Mesenchymal stem cell (in vitro differentiated cells and primary cell): ENCODE measurements around the gene TSACC.

Source experiments
- DNase-seq: peaks from one replicate; pipeline ENCODE4 v3.0.0-alpha.2; 2013
- H2AFZ ChIP-seq: one replicate; pipeline ENCODE4 v1.6.1; 2013; ENCODE audit warnings: low read depth, mild to moderate bottlenecking, control low read depth, inconsistent platforms, low read length, moderate library complexity
- H2AK5ac ChIP-seq: 2 replicates; pipeline ENCODE4 v1.6.1; 2013; ENCODE audit warnings: low read length, moderate library complexity, mild to moderate bottlenecking, inconsistent platforms; ENCODE audit not compliant: severe bottlenecking
- H2BK120ac ChIP-seq: one replicate; pipeline ENCODE4 v1.6.1; 2013; ENCODE audit warnings: low read depth, mild to moderate bottlenecking, inconsistent platforms, low read length, moderate library complexity
- H2BK12ac ChIP-seq, 2 experiments: one replicate each; pipeline ENCODE4 v1.6.1; 2013; ENCODE audit warnings: inconsistent platforms in 2 of 2, low read length in 2 of 2, mild to moderate bottlenecking in 2 of 2, moderate library complexity in 2 of 2, control low read depth in 1 of 2
- H2BK15ac ChIP-seq: one replicate; pipeline ENCODE4 v1.6.1; 2013; ENCODE audit warnings: mild to moderate bottlenecking, low read depth, inconsistent platforms; ENCODE audit not compliant: poor library complexity, severe bottlenecking
- H2BK5ac ChIP-seq: 2 replicates; pipeline ENCODE4 v1.6.1; 2013; ENCODE audit warnings: low read depth, mild to moderate bottlenecking, low read length, control low read depth, inconsistent platforms; ENCODE audit not compliant: poor library complexity, severe bottlenecking
- H3K14ac ChIP-seq, 2 experiments: one replicate each; pipeline ENCODE4 v1.6.1; 2013; ENCODE audit warnings: inconsistent platforms in 2 of 2, low read length in 2 of 2, control low read depth in 1 of 2, mild to moderate bottlenecking in 1 of 2, moderate library complexity in 1 of 2
- H3K18ac ChIP-seq, 2 experiments: one replicate each; pipeline ENCODE4 v1.6.1; 2013; ENCODE audit warnings: inconsistent platforms in 2 of 2, low read length in 2 of 2, control low read depth in 1 of 2, low read depth in 1 of 2, mild to moderate bottlenecking in 1 of 2
- H3K23ac ChIP-seq, 2 experiments: one replicate each; pipeline ENCODE4 v1.6.1; 2013; ENCODE audit warnings: inconsistent platforms in 2 of 2, low read length in 2 of 2, mild to moderate bottlenecking in 2 of 2, moderate library complexity in 2 of 2, control low read depth in 1 of 2
- H3K27ac ChIP-seq: 2 replicates; pipeline ENCODE4 v1.5.1; 2013; ENCODE audit warnings: mild to moderate bottlenecking, moderate library complexity, low read length, control low read depth, inconsistent platforms; ENCODE audit not compliant: poor library complexity, severe bottlenecking
- H3K27me3 ChIP-seq, 2 experiments: 2 replicates each; pipeline versions ENCODE4 v1.6.1 to v1.7.0; 2013; ENCODE audit warnings: low read length in 2 of 2, mild to moderate bottlenecking in 2 of 2, moderate library complexity in 2 of 2, control low read depth in 1 of 2, inconsistent platforms in 1 of 2; ENCODE audit not compliant: control insufficient read depth in 1 of 2, insufficient read depth in 1 of 2
- H3K36me3 ChIP-seq, 2 experiments: 2 replicates each; pipeline versions ENCODE4 v1.6.1 to v1.7.0; 2013; ENCODE audit warnings: low read length in 2 of 2, control low read depth in 1 of 2, inconsistent platforms in 1 of 2, low read depth in 1 of 2, mild to moderate bottlenecking in 1 of 2; ENCODE audit not compliant: insufficient read depth in 2 of 2, control insufficient read depth in 1 of 2
- H3K4ac ChIP-seq, 2 experiments: one replicate each; pipeline ENCODE4 v1.6.1; 2013; ENCODE audit warnings: inconsistent platforms in 2 of 2, low read length in 2 of 2, mild to moderate bottlenecking in 2 of 2, moderate library complexity in 2 of 2, control low read depth in 1 of 2, low read depth in 1 of 2
- H3K4me1 ChIP-seq: 2 replicates; pipeline ENCODE4 v1.6.1; 2013; ENCODE audit warnings: low read depth, low read length, control low read depth; ENCODE audit not compliant: control insufficient read depth, insufficient read depth
- H3K4me2 ChIP-seq: 2 replicates; pipeline ENCODE4 v1.6.1; 2013; ENCODE audit warnings: low read length, mild to moderate bottlenecking, inconsistent platforms; ENCODE audit not compliant: poor library complexity, severe bottlenecking
- H3K4me3 ChIP-seq, 2 experiments: 2 replicates each; pipeline versions ENCODE4 v1.5.1 to v1.7.0; 2013; ENCODE audit warnings: low read length in 2 of 2, mild to moderate bottlenecking in 2 of 2, control low read depth in 1 of 2, low read depth in 1 of 2; ENCODE audit not compliant: insufficient read depth in 1 of 2
- H3K79me1 ChIP-seq: replicated peaks from 2 replicates; pipeline ENCODE4 v1.6.1; 2013; ENCODE audit warnings: mild to moderate bottlenecking, control low read depth, low read length, inconsistent platforms; ENCODE audit not compliant: poor library complexity, severe bottlenecking
- H3K9ac ChIP-seq: 2 replicates; pipeline ENCODE4 v1.7.0; 2013; ENCODE audit warnings: mild to moderate bottlenecking, low read length, moderate library complexity
- H3K9me3 ChIP-seq: 2 replicates; pipeline ENCODE4 v1.7.0; 2013; ENCODE audit warnings: mild to moderate bottlenecking, low read length; ENCODE audit not compliant: control insufficient read depth
- H4K8ac ChIP-seq: one replicate; pipeline ENCODE4 v1.6.1; 2013; ENCODE audit warnings: inconsistent platforms, mild to moderate bottlenecking, low read length, moderate library complexity
- H4K91ac ChIP-seq: one replicate; pipeline ENCODE4 v1.6.1; 2013; ENCODE audit warnings: mild to moderate bottlenecking, low read length, inconsistent platforms
- whole genome bisulfite sequencing: methylation state at CpG from one replicate; pipeline ENCODE4 v1.1.7; 2013; ENCODE audit warnings: mixed read lengths; 5-methylcytosine and 5-hydroxymethylcytosine counted together

The TSACC gene

DNA sequence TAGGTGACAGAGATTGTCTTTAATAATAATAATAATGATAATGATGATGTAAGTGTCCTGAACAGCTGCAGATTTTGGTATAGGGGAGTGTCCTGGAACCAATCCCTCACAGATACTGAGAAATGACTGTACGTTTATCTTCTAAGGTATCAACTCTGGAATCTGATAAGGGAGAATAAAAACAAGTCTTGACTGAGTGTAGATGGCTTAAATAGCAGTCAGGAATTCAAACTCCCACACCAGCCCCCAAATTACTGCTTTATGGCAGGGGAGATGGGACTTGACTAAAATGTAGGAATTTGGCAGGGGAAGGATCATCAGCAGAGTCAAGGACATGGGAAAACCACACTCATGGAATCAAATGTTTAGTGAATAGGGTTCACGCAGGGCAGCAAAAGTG, 33.1 kb upstream of the TSACC start:
- Histone ChIP-seq H3K4ac (no peak overlapping the region), H2BK15ac (no peak overlapping the region), H2AK5ac (no peak overlapping the region), H3K23ac (no peak overlapping the region), H2BK5ac (no peak overlapping the region), H3K9me3 (no peaks in the 10 kb centered on the region), H3K4me1 (no peaks in the 10 kb centered on the region), H3K18ac (no peak overlapping the region), H2BK120ac (no peak overlapping the region), H3K14ac (no peak overlapping the region), H2AFZ (no peak overlapping the region), H3K4me3 (no peak overlapping the region), H3K4me2 (no peak overlapping the region), H4K8ac (no peak overlapping the region), H3K79me1 (peaks cover 4% of the 10 kb centered on the region), H3K36me3 (peaks cover 36 to 62% of the 10 kb centered on the region in 2 experiments), H2BK12ac (no peak overlapping the region), H4K91ac (no peak overlapping the region), H3K27me3 (no peaks in the 10 kb centered on the region), H3K9ac (no peak overlapping the region), H3K27ac (no peak overlapping the region)
- 100% methylated on average over 2 of the region's 2 CpGs for WGBS
- no peak for DNase-seq

DNA sequence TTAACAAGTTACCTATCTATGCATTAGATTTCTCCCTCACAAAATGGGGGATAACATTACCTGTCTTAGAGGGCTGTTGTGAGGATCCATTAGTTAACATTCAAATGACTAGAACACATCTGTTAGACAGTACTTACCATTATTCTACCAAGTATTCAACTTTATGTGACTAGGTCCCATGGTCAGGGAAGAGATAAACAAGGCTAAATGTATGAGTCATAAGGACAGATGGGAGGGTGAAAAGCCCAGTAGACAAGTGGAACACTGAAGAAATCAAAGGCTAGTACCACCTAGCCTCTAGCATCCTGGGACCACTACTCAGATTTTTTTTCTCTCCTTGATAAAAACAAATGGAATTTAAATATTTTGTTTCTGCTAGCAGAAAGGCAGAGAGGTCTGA, 30.2 kb upstream of the TSACC start:
- Histone ChIP-seq H2BK120ac (no peak overlapping the region), H4K8ac (no peak overlapping the region), H2AK5ac (no peak overlapping the region), H3K23ac (no peak overlapping the region), H3K36me3 (peaks cover 52 to 85% of the 10 kb centered on the region in 2 experiments), H2BK15ac (no peak overlapping the region), H2AFZ (no peak overlapping the region), H3K4me3 (no peak overlapping the region), H3K9me3 (no peaks in the 10 kb centered on the region), H2BK12ac (no peak overlapping the region), H3K4ac (no peak overlapping the region), H3K9ac (no peak overlapping the region), H3K4me1 (peaks cover 2% of the 10 kb centered on the region), H3K4me2 (no peak overlapping the region), H2BK5ac (no peak overlapping the region), H3K14ac (no peak overlapping the region), H3K79me1 (peaks cover 12% of the 10 kb centered on the region), H3K18ac (no peak overlapping the region), H3K27me3 (no peaks in the 10 kb centered on the region), H4K91ac (no peak overlapping the region), H3K27ac (no peak overlapping the region)
- peak; percentile 69 for DNase-seq

DNA sequence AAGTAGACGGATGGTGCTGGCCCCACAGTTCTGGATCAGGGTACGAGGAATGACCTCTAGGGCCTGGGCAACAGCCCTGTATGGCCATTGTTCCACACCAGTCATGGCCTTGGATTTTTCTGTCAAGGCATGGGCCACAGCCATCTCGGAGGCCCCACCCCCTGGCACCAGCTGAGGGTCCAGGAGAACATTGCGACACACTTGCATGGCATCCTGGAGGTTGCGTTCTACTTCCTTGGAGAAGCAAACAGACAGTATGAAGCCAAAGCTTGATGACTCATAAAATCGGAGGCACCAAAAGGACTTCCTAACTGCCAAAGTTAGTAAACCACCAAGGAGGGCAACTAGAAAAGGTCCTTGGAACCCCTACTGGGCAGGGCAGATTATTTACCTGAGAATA, 27.4 kb upstream of the TSACC start:
- no peak overlapping the region for H3K14ac ChIP-seq
- WGBS, result 93% methylated on average over 6 of the region's 6 CpGs

DNA sequence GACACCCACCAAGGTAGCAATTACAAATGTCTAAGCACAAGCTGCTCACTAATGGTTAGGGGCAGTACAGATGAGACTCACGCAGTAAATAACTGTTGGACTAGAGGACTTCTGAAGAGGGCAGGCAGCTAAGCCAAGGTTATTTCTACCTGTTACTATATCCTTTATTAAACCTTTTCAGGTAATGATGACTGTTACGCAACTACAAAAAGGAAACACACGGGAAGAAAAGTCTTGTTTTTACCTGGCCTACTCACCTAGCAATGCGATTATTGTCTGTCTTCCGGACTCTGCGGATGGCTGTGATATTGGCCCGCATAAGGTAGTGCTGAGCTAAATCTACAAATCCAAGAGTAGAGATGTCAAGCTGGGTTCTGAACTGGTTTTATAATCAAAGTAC, 21.4 kb upstream of the TSACC start:
- H2BK5ac ChIP-seq, result no peak overlapping the region
- peaks cover 59 to 94% of the 10 kb centered on the region in 2 experiments for H3K36me3 ChIP-seq
- H2BK12ac ChIP-seq, result no peak overlapping the region
- 96% methylated on average over 6 of the region's 7 CpGs for WGBS
- H3K4me3 ChIP-seq, result no peak overlapping the region
- H4K91ac ChIP-seq, result no peak overlapping the region
- no peak overlapping the region for H2AK5ac ChIP-seq
- no peak overlapping the region for H3K27ac ChIP-seq
- no peak for DNase-seq
- H2AFZ ChIP-seq, result no peak overlapping the region
- H3K4me1 ChIP-seq, result no peaks in the 10 kb centered on the region
- H3K9me3 ChIP-seq, result no peaks in the 10 kb centered on the region
- H3K14ac ChIP-seq, result no peak overlapping the region
- no peak overlapping the region for H3K4ac ChIP-seq
- peaks cover 19% of the 10 kb centered on the region for H3K79me1 ChIP-seq
- no peak overlapping the region for H3K18ac ChIP-seq
- no peak overlapping the region for H4K8ac ChIP-seq
- no peak overlapping the region for H2BK120ac ChIP-seq
- H3K4me2 ChIP-seq, result no peak overlapping the region
- H3K27me3 ChIP-seq, result no peaks in the 10 kb centered on the region
- H3K9ac ChIP-seq, result no peak overlapping the region
- no peak overlapping the region for H2BK15ac ChIP-seq
- no peak overlapping the region for H3K23ac ChIP-seq

More for the DNA sequence above, 27.4 kb upstream of the TSACC start:
- H2BK12ac ChIP-seq, result no peak overlapping the region
- peaks cover 2% of the 10 kb centered on the region for H3K4me1 ChIP-seq
- no peak overlapping the region for H2AK5ac ChIP-seq
- H3K18ac ChIP-seq, result no peak overlapping the region
- DNase-seq, result peak; percentile 16
- H3K9ac ChIP-seq, result peak overlapping the region; percentile 14
- H3K4ac ChIP-seq, result no peak overlapping the region
- H3K27me3 ChIP-seq, result no peaks in the 10 kb centered on the region
- no peak overlapping the region for H2BK5ac ChIP-seq
- no peaks in the 10 kb centered on the region for H3K9me3 ChIP-seq
- H3K36me3 ChIP-seq, result peaks cover 57 to 95% of the 10 kb centered on the region in 2 experiments
- H4K91ac ChIP-seq, result no peak overlapping the region
- no peak overlapping the region for H2BK15ac ChIP-seq
- H3K4me2 ChIP-seq, result no peak overlapping the region
- no peak overlapping the region for H3K23ac ChIP-seq
- H3K4me3 ChIP-seq, result no peak overlapping the region
- no peak overlapping the region for H3K27ac ChIP-seq
- H4K8ac ChIP-seq, result no peak overlapping the region
- H3K79me1 ChIP-seq, result peaks cover 14% of the 10 kb centered on the region
- H2BK120ac ChIP-seq, result no peak overlapping the region
- no peak overlapping the region for H2AFZ ChIP-seq
